NCI-H1436 (cell line): ENCODE results near the gene SNTG2.
"Not testable (repeated sequence)": the region's sequence is repeated elsewhere in the genome, so short reads cannot be mapped to it uniquely, and the experiment has no call there.

Experiments
- DNase-seq: peaks from one replicate; lab custom pipeline; 2025; lab: John Stamatoyannopoulos, UW

SNTG2 gene

DNA sequence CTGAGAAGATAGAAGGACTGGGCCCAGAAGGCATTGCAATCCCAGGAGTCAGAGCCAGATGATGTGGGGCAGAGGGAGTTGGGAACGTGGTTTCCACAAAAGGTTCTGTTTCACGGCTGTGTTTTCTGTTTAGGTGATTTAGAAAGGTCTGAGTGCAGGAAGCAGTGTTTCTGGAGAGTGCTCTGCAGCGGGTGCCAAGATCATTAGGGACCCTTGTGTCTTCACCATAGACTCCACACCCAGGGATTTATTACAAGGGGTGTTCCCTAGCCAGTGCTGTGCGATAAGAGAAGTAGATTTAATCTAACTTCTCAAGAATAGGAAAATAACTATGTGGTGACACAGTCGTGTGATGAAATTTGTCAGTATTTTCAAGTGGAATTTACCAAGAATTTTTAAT is 241.5 kb downstream of the SNTG2 start:
- DNase-seq: no peak

DNA sequence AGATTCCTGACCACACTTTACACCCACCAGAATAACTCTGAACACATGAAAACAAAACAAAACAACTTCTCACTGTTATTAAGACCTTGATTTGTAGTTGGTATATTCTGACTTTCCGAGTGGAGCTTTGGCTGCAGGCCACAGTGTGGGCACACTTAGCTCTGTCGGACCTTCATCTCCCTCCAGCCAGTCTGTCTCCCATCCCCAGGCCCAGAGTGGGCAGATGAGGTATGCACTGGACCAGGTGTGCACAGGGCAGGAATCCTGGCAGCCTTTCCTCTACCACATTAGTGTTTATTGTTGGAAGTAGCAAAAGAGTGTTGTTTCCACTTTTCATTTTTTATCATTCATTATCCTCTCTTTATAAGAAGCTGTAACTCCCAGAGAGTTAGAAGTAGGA is 243.2 kb downstream of the SNTG2 start:
- no peak for DNase-seq

DNA sequence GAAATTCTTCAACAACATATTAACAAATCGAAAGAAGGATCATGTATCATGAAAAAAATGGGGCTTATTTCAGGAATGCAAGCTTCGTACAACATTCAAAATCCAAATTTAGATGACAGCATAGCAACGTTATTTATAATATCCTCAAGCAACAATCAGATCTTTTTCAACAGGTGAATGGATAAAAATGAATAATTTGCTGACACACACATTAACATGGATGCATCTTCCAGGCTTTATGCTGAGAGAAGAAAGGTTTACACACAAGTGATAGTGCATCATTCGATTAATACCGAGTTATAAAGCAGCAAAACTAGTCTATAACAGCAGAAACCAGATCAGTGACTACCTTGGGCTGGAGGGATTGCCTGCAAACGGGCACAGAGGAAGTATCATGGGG is 253.1 kb downstream of the SNTG2 start:
- no peak for DNase-seq

DNA sequence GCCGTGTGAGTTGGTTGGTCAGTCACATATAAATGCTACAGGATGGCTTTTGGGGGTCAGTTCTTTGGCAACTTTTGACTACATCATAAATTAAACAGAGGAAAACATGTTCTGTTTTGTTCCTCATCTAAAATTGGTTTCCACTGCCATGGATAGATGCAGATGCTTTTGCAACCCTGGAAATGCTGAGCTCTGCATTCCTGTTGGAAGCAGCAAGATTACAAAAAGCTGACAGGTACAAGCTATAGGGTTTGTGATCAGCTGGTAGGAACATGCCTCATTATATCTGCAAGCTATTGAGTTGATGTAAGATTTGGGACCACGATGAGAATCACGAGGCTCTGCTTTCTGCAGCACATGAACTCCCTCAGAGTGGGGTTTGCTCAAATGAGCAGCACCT is 255.2 kb downstream of the SNTG2 start:
- DNase-seq: no peak

DNA sequence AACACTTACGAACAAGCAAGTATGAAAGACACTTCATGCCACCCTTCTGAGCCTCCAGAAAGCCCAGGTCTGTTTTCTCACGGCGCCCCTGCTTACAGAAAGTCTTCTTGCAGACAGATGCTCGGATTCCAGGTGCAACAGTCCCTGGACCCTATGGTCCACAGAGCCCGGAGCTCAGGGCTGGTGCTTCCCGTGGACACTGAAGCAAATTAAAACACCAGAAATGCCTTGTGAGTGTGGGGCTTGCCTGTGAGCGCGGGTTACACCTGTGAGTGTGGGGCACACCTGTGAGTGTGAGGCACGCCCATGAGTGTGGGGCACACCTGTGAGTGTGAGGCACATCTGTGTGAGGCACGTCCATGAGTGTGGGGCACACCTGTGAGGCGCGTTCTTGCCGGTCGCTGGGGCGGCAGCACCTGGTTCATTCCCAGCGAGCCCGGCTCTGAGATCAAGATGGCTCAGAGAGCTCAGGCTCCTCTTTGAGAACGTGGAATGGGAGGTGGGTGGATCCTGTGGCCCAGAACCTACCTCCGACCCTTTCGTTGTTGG is 257.4 kb downstream of the SNTG2 start:
- no peak for DNase-seq

DNA sequence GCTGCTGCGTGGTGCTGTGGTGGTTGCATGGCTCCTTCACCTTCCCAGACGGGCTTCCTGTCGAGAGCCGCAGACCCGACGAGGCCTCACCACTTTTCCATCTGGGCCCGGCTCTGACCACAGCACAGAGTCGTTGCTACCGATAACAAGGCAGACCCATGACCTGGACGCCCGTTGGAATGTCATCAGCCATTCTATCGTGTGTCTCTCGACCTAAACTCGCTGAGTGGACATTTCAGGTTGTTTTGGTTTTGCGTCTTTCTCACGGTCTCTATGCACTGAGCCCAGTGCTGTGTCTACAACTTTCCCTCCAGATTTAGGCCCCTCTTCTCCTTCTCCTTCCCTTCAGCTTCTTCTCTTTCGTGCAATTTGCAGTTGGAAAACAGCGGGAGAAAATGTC is 257.9 kb downstream of the SNTG2 start:
- DNase-seq: no peak

DNA sequence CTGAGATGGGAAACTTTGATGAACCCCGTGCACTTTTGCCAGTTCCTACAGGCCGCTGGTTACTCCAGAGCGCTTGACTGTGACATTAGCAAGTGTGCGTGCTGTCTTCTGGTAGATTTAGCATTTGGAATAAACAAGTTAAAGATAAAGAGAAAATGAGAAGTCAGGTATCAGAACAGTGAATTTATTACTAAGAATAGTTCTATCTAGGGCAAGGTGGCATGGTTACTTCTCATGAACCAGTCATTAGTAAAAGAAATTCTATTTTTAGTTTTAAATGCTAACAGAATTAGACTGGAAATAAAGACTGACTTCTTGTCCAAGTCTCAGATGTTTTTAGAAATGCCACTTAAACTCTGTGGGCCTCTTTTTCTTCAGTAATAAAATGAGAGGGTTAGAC is 258.6 kb downstream of the SNTG2 start:
- no peak for DNase-seq

DNA sequence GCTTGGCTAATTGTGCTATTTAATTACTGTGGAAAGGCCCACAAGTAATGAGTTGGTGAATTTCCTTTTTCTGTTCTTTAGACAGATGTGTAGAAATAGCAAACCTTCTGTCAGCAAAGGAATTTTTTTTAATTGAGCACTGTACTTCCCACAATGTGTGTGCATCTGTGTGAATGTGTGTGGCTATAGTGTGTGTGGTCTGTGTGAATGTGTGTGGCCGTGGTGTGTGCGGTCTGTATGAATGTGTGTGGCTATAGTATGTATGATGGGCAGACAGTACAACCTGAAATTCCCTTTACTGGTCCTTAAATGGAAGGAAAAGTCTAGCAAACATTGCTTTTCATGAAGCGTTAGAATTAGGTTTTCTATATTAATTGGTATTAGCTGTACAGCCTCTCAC is 259.1 kb downstream of the SNTG2 start:
- DNase-seq: no peak

DNA sequence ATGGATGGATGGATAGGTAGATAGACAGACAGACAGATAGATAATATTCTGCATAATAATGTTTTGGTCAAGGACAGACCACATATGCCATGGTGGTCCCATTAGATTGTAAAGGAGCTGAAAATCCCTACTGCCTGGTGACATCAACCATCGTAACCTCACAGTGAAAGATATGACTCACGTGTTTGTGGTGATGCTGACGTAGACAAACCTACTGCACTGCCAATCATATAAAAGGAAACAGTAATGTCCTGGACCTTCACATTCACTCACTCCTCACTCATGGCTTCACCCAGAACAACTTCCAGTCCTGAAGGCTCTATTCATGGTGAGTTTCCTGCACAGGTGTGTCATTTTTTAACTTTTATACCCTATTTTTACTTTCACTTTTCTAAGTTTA is 259.7 kb downstream of the SNTG2 start:
- no peak for DNase-seq

DNA sequence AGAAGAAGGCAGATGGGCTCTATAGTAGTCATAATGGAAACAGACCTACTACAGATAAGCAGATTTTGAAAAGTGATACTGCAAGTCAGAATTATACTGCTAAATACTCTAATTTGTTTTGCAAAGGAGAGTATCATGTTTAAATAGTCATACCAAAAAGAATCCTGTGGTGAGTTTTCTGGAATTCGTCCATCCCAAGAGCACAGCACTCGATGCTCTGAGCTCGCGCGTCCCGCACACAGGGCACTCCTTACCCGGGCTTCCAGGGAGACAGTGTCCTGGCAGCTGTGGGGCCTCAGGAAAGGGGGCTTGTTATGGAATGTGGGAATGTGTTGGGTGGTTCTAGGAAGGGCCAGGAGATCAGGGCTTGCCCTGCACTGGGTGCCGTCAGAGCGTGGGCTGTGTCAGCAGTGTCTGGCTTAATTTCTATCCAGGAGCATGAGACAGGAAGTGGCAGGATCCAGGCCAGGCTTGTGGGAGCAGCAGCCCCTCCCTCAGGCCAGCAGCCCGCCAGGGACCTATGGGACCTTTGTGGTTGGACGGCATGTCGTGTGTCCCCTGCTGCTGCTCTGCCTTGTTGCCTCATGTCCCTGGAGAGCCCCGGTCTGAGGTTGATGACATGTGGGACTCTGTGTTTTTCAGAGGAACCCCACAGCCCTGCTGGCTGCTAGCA is 269.4 kb downstream of the SNTG2 start:
- no peak for DNase-seq

DNA sequence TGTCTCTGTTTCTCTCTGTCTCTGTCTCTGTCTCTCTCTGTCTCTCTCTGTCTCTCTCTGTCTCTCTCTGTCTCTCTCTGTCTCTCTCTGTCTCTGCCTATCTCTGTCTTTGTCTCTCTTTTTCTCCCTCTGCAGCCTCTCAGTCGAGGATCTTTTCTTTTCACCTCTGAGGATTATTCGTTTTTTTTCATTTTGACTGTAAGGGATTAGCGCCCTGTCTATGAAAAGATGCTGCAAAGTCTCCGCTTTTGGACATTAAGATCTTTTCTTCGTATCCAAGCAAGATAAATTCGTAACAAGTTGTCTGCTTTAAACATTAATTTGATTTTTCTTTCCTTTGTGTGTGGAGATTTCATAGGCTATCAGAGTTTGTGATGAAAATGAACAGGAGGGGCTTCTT is 271.4 kb downstream of the SNTG2 start:
- DNase-seq: no peak

DNA sequence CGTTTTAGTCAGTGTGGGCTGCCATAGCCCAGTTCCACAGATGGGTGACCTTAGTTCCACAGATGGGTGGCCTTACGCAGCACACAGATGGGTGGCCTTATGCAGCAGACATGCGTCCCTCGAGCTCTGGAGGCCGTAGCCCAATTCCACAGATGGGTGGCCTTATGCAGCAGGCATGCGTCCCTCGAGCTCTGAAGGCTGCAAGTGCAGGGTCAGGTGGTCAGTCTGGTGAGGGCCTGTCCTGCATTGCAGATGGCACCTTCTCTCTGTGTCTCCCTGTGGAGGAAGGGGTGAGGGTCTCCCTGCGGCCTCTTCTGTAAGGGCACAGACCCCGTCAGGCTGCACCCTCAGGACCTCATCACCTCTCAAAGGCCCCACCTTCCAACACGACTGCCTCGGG is 273.1 kb downstream of the SNTG2 start:
- DNase-seq: no peak

DNA sequence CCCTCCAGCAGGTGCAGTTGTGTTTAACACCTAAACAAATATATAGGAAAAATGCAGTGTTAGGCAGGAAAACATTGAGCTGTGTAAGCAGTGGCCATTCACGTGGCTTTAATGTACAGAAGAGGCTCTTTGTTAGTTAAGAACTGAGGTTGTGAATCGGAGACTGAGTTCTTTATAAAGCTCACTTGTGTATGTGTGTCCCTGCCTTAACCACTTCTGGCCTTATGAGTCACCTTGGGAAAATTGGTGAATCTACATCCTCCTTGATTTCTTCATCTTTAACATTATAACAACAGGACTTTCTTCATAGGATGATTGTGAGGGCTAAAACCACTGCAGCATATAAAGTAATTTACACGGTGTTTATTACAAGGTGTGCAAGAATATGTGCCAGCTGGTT is 274.3 kb downstream of the SNTG2 start:
- no peak for DNase-seq

DNA sequence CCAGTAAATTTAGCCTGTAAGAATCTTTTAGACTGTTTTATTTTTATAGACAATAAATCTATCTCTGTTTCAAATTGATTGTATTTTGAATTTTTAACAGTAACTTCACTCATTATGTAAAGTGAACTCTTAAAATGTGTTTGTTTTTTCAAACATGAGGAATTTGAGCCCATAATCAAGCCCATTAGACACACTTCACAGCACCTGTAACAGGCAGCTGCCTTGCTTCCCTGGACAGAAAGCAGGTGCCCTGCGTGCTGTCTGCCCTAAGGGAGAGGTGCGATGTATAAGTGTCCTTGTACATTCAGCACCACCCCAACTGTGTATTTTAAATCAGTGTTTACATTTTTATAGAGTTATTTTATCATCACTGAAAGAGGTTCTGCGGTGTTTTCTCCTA is 276.1 kb downstream of the SNTG2 start:
- DNase-seq: peak; percentile 90

DNA sequence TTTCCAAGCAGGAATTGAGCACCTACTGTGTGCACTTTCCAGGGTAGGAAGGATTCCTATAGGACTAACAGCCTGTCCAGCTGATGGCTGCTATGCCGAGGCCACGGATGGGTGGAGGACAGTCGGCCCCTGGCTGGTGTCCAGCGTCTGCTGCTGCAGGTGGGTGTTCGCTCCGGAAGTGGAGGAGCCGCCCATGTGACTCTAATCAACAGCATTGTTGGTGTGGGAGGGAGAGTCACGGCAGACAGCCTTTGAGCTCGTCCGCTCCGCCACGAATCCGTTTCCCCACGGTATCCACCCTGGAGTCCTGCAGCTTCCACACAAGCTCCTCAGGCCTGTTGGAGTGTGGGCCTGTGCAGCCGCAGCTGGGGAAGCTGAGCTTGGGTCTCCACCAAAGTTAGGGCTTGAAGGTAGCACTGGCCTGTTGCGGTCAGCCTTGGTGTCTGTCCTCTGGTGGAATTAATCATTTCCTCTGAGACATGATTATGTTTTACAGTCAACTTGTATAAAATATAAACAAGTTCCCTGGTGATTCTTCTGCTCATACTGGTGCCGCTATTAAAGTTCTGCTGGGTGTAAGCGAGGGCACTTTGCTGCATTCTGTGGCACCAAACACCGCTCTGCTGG is 276.7 kb downstream of the SNTG2 start:
- DNase-seq: peak; percentile 48

DNA sequence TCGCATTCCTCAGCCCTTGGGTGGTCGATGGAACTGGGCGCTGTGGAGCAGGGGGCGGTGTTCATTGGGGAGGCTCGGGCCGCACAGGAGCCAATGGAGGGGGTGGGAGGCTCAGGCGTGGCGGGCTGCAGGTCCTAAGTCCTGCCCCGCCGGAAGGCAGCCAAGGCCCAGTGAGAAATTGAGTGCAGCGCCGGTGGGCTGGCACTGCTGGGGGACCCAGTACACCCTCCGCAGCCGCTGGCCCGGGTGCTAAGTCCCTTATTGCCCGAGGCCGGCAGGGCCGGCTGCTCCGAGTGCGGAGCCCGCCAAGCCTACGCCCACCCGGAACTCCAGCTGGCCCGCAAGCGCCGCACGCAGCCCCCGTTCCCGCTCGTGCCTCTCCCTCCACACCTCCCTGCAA is 278.9 kb downstream of the SNTG2 start:
- DNase-seq: not testable (repeated sequence)

DNA sequence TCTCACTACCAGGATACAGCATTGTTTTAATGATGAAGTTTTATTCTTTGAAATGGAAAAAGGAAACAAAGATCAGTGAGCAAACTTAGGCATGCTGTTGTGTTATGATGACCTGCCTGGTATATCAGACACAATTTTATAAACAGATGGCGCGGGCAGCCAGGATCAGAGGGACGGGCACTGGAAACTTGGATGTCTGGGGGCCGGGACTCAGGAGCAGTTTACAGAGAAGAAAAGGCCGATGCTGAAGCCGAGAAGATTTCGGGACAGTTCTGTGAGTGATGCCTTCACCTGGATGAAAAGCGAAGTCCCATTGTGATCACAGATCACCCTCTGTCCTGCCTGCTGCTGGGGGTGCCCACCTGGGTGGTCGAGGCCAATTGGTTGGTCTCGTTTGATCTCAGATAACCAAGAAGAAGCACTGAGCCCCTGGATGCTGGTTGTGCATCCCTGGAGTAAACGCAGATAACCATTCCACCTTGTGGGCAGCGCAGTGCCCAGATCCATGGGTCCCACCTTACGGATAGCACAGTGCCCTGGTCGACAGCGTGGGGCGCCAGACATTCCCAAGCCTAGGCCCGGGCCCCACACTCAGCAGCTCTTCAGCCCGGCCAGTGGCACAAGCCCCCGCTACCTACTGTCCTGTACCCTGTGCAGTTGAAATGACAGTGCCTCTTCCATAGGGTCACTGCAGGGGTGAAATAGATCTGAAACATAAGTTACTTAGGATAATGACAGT is 279.7 kb downstream of the SNTG2 start:
- no peak for DNase-seq

DNA sequence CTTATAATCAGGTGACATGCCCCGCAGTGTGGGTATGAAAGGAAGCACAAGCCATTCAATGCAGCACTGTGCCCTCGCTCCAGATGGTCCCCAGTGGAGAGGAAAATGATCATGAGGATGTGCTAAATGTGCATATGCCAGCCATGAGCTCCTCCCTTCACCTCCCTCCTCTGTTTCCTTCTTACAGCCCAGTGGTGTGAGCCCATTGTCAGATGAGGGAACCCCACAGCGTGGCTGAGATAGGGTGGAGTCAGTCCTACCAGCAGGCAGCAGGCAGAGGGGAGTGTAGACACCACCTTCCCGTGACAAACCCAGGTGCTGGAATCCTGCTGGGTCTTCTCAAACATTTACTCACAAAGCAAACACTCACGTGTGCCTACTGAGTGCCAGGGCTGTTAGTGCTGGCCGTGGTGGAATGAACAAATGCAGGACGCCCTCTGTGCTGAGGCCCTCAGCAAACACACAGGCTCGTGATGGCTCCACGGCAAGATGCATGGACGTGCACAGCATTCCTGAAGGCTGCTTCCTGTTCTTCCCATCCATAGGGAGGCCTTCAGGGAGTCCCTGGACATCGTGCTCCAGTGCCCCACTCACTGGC is 280.9 kb downstream of the SNTG2 start:
- no peak for DNase-seq

DNA sequence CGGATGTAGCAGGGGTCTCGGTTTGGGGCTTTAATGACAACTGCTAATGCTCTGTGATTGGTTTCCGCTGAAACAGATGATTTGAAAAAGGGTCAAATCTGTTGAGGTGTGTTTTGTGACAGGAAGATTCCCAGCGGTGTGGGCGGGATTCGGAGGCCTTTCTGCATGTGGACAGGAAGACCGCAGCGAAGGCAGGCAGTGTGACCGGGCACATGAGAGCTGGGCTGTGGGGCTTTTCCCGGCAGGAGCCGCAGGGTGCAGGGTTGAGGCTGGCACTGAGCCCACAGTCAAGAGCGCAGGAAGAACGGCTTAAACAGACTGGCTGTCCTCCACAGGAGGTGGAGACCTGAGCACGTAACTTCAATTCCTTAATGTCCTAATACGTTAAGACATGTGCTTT is 282.6 kb downstream of the SNTG2 start:
- no peak for DNase-seq

DNA sequence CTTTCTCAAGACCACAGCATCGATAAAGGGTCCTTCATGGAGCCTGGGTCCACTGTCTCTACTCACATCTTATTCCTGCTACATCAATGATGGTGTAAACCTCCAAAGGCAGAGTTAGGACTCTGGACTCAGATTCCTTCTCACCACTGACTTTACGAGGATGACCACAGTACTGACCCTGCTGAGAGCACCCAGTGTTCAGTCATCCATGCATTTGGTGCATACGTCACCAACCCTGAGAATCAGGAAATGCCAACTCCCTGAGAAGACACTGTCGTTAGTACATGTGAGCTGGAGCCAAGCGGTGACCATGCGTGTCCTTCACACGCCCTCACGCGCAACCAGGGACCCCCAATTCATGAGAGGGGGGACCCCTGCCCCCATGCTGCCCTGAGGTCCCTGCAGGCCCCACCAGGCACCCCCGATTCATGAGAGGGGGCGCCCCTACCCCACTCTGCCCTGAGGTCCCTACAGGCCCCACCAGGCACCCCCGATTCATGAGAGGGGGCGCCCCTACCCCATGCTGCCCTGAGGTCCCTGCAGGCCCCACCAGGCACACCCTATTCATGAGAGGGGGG is 284.2 kb downstream of the SNTG2 start:
- DNase-seq: no peak

DNA sequence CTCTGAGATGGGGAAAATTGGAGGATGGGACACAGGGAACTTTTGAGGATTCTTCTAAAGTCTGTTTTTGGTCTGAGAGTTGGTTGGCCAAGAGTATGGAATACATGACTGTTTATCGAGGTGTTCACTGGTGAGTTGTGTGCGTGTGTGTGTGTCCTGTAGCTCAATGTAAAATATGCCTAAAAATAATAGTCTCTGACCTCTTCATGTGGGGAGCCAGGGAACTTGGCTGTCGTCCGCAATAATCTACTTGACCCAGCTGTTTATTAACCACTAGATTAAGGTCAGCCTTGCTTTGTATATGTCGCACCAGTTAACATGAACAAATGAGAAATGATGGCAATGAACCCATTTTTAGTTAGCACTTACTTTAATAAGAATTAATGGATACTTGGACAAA is 285.2 kb downstream of the SNTG2 start:
- no peak for DNase-seq

DNA sequence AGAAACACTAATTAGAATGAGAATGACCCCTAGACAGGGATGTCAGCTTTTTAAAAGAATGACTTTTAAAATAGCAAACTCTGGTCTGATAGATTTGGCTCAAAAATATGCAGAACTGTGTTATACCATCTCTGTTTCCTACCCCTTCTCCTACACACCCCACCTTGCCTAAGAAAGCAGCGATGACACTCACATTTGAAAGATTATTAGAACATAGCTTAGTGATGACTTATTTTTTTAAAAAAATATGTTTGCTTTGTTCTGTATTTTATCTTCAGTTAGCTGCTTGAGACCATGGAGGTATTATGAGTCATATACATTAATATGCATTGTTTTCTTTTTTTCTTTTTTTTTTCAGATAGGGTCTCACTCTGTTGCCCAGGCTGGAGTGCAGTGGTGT is 286.0 kb downstream of the SNTG2 start:
- DNase-seq: no peak
